ENCODE measurements around the gene THAP5. TPM values are rescaled to one million over a fixed set of nuclear protein-coding genes. Genes with fewer than 3 reads are reported as not detected.

THAP5 gene
- total and polyA plus RNA-seq, 4 donors = 11.3 to 29.9 (median 15.5) TPM

DNA sequence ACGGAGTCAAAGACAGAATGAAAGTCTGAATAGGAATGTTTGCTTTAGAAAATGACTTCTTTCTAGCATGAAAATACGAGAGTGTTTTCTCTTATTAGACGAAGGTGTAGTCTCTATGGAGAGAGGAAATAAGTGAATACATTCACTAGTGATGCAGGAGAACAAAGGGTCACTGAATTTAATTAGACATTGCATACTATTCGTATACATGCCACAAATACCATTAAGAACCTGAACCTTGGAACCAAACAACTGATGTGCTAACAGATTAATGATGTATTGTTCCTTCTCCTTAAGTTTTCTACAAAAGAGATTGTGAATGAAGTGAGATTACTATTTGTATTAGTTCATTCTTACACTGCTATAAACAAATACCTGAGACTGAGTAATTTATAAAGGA is 10.3 kb downstream of the THAP5 start:
- TF ChIP-seq SP1 (IDR thresholded peaks at IDR 0.05) (no peak), NR2F2 (IDR thresholded peaks at IDR 0.05) (no peak), RXRA (IDR thresholded peaks at IDR 0.05) (no peak), HNF4G (IDR thresholded peaks at IDR 0.05) (no peak), FOXA1 (IDR thresholded peaks at IDR 0.05) (no peak), FOXA2 (IDR thresholded peaks at IDR 0.05) (no peak), TAF1 (conservative IDR thresholded peaks at IDR 0.05) (no peak), EGR1 (IDR thresholded peaks at IDR 0.05; ENCODE audit: low read depth in 2 of 2) (no peak), YY1 (IDR thresholded peaks at IDR 0.05) (no peak), JUND (IDR thresholded peaks at IDR 0.05) (no peak), RAD21 (IDR thresholded peaks at IDR 0.05) (no peak)
- TF ChIP-seq, protein P1, sequence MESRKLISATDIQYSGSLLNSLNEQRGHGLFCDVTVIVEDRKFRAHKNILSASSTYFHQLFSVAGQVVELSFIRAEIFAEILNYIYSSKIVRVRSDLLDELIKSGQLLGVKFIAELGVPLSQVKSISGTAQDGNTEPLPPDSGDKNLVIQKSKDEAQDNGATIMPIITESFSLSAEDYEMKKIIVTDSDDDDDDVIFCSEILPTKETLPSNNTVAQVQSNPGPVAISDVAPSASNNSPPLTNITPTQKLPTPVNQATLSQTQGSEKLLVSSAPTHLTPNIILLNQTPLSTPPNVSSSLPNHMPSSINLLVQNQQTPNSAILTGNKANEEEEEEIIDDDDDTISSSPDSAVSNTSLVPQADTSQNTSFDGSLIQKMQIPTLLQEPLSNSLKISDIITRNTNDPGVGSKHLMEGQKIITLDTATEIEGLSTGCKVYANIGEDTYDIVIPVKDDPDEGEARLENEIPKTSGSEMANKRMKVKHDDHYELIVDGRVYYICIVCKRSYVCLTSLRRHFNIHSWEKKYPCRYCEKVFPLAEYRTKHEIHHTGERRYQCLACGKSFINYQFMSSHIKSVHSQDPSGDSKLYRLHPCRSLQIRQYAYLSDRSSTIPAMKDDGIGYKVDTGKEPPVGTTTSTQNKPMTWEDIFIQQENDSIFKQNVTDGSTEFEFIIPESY (IDR thresholded peaks at IDR 0.05) = no peak
- TF ChIP-seq, protein P2, sequence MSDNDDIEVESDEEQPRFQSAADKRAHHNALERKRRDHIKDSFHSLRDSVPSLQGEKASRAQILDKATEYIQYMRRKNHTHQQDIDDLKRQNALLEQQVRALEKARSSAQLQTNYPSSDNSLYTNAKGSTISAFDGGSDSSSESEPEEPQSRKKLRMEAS (IDR thresholded peaks at IDR 0.05) = no peak
- Histone ChIP-seq H3K27ac (ENCODE audit: low read depth in 1 of 2, low read length in 2 of 2) (no peak overlapping the region), H3K27me3 (ENCODE audit: control insufficient read depth in 4 of 4, insufficient read depth in 4 of 4, low read length in 3 of 4) (no peaks in the 10 kb centered on the region), H3K36me3 (ENCODE audit: control insufficient read depth in 4 of 4, insufficient read depth in 3 of 4, low read depth in 1 of 4, low read length in 3 of 4) (no peaks in the 10 kb centered on the region), H3K9me3 (ENCODE audit: control insufficient read depth in 4 of 4, low read length in 3 of 4) (peaks cover 2 to 8% (median 4%) of the 10 kb centered on the region in 4 donors), H3K4me1 (ENCODE audit: control insufficient read depth in 4 of 4, insufficient read depth in 4 of 4, low read length in 3 of 4) (peaks cover 0 to 3% (median 0%) of the 10 kb centered on the region in 4 donors), H3K9ac (ENCODE audit: low read depth in 1 of 2, low read length in 2 of 2) (no peak overlapping the region), H3K4me3 (ENCODE audit: low read depth in 1 of 3, low read length in 3 of 3) (no peak overlapping the region)
- DNase-seq (ENCODE audit: low spot score) = no peak
- WGBS = 93% methylated on average over 4 of the region's 4 CpGs

DNA sequence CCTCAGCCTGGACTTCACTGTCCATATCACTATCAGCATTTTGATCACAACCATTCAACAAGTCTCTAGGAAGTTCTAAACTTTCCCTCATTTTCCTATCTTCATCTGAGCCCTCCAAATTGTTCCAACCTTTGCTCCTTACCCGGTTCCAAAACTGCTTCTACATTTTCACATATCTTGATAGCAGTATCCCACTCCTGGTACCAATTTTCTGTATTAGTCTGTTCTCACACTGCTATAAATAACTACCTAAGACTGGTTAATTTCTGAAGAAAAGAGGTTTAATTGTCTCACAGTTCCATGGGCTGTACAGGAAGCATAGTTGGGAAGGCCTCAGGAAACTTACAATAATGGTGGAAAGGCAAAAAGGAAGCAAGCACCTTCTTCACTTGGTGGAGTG is 11.9 kb downstream of the THAP5 start:
- Histone ChIP-seq H3K36me3 (ENCODE audit: control insufficient read depth in 4 of 4, insufficient read depth in 3 of 4, low read depth in 1 of 4, low read length in 3 of 4) (no peaks in the 10 kb centered on the region), H3K9ac (ENCODE audit: low read depth in 1 of 2, low read length in 2 of 2) (no peak overlapping the region), H3K4me3 (ENCODE audit: low read depth in 1 of 3, low read length in 3 of 3) (no peak overlapping the region), H3K4me1 (ENCODE audit: control insufficient read depth in 4 of 4, insufficient read depth in 4 of 4, low read length in 3 of 4) (no peaks in the 10 kb centered on the region), H3K27me3 (ENCODE audit: control insufficient read depth in 4 of 4, insufficient read depth in 4 of 4, low read length in 3 of 4) (no peaks in the 10 kb centered on the region), H3K27ac (ENCODE audit: low read depth in 1 of 2, low read length in 2 of 2) (no peak overlapping the region), H3K9me3 (ENCODE audit: control insufficient read depth in 4 of 4, low read length in 3 of 4) (peaks cover 2 to 8% (median 4%) of the 10 kb centered on the region in 4 donors)
- TF ChIP-seq, protein P3, sequence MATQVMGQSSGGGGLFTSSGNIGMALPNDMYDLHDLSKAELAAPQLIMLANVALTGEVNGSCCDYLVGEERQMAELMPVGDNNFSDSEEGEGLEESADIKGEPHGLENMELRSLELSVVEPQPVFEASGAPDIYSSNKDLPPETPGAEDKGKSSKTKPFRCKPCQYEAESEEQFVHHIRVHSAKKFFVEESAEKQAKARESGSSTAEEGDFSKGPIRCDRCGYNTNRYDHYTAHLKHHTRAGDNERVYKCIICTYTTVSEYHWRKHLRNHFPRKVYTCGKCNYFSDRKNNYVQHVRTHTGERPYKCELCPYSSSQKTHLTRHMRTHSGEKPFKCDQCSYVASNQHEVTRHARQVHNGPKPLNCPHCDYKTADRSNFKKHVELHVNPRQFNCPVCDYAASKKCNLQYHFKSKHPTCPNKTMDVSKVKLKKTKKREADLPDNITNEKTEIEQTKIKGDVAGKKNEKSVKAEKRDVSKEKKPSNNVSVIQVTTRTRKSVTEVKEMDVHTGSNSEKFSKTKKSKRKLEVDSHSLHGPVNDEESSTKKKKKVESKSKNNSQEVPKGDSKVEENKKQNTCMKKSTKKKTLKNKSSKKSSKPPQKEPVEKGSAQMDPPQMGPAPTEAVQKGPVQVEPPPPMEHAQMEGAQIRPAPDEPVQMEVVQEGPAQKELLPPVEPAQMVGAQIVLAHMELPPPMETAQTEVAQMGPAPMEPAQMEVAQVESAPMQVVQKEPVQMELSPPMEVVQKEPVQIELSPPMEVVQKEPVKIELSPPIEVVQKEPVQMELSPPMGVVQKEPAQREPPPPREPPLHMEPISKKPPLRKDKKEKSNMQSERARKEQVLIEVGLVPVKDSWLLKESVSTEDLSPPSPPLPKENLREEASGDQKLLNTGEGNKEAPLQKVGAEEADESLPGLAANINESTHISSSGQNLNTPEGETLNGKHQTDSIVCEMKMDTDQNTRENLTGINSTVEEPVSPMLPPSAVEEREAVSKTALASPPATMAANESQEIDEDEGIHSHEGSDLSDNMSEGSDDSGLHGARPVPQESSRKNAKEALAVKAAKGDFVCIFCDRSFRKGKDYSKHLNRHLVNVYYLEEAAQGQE (IDR thresholded peaks at IDR 0.05) = no peak
- no peak for TF ChIP-seq HNF4A (conservative IDR thresholded peaks at IDR 0.05)
- TF ChIP-seq TAF1 (conservative IDR thresholded peaks at IDR 0.05) = no peak
- TF ChIP-seq GABPA (IDR thresholded peaks at IDR 0.05 in 1 of 2, conservative IDR thresholded peaks at IDR 0.05 in 1 of 2) = no peak
- TF ChIP-seq NR2F2 (IDR thresholded peaks at IDR 0.05) = no peak
- TF ChIP-seq HNF4G (IDR thresholded peaks at IDR 0.05) = no peak
- no peak for TF ChIP-seq FOXA1 (IDR thresholded peaks at IDR 0.05)
- no peak for TF ChIP-seq EGR1 (IDR thresholded peaks at IDR 0.05; ENCODE audit: low read depth in 2 of 2)
- TF ChIP-seq, protein P4, sequence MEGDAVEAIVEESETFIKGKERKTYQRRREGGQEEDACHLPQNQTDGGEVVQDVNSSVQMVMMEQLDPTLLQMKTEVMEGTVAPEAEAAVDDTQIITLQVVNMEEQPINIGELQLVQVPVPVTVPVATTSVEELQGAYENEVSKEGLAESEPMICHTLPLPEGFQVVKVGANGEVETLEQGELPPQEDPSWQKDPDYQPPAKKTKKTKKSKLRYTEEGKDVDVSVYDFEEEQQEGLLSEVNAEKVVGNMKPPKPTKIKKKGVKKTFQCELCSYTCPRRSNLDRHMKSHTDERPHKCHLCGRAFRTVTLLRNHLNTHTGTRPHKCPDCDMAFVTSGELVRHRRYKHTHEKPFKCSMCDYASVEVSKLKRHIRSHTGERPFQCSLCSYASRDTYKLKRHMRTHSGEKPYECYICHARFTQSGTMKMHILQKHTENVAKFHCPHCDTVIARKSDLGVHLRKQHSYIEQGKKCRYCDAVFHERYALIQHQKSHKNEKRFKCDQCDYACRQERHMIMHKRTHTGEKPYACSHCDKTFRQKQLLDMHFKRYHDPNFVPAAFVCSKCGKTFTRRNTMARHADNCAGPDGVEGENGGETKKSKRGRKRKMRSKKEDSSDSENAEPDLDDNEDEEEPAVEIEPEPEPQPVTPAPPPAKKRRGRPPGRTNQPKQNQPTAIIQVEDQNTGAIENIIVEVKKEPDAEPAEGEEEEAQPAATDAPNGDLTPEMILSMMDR (IDR thresholded peaks at IDR 0.05; ENCODE audit: low read depth, low read length, missing input control) = no peak
- TF ChIP-seq FOXA2 (IDR thresholded peaks at IDR 0.05) = no peak
- TF ChIP-seq SP1 (IDR thresholded peaks at IDR 0.05) = no peak
- 97% methylated on average over 1 of the region's 1 CpG for WGBS
- DNase-seq (ENCODE audit: low spot score) = no peak
